ENCODE data around the gene ZNF90. TPM values are rescaled to one million over a fixed set of nuclear protein-coding genes. Genes with fewer than 3 reads are reported as not detected.
A peak's percentile ranks its signal among the peaks of the same experiment; 100 is the strongest.

ZNF90 gene
- total RNA-seq, result 48.0 and 53.8 TPM in 2 replicates
- long read RNA-seq, transcript ZNF90-201 (4 exons, 2,310 nt), result major isoform, 5 of 32 reads
- long read RNA-seq, partial matches to known transcripts, result 2 of 32 reads
- long read RNA-seq, other reads (novel, unspliced or antisense), result 20 of 32 reads

DNA sequence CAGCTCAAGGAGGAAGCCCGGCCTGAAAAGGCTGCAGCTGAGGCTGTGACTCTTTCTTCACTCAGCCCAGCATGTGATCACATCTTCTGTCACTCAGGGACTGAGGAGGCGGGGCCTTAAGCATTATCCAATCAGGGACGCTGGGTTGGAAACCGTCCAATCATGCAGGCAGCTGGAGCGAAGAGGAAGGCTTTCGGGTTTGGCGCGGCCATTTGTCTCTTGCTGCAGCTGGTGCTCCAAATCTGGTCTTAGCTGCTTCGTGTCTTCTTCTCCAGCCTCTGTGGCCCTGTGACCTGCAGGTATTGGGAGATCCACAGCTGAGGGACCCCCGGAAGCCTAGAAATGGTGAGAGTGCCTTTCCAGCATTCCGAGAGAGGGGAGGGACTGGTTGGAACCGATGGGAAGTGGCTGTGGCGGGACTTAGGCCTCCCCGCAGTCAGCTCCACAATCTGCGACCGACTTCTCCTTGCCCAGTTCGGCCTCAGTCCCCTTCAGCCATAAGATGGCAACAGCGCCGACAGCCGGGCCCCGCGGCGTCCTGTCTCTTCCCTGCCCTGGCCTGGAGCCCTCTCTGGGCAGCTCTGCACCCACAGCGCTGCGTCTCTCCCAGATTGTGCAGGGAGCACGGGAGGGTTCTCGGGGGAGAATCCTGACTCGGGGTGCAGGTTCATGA, at the start of gene ZNF90:
TSS of gene ZNF90 (plus strand) at position 210 of the 673 bp plus-strand sequence. CDS start at position 343, 133 bp downstream.
- peaks cover 38% of the 10 kb centered on the region for H3K4me1 Mint-ChIP-seq (ENCODE audit: low read depth)
- TF ChIP-seq, protein P1, sequence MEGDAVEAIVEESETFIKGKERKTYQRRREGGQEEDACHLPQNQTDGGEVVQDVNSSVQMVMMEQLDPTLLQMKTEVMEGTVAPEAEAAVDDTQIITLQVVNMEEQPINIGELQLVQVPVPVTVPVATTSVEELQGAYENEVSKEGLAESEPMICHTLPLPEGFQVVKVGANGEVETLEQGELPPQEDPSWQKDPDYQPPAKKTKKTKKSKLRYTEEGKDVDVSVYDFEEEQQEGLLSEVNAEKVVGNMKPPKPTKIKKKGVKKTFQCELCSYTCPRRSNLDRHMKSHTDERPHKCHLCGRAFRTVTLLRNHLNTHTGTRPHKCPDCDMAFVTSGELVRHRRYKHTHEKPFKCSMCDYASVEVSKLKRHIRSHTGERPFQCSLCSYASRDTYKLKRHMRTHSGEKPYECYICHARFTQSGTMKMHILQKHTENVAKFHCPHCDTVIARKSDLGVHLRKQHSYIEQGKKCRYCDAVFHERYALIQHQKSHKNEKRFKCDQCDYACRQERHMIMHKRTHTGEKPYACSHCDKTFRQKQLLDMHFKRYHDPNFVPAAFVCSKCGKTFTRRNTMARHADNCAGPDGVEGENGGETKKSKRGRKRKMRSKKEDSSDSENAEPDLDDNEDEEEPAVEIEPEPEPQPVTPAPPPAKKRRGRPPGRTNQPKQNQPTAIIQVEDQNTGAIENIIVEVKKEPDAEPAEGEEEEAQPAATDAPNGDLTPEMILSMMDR (IDR thresholded peaks at IDR 0.05; ENCODE audit: unreplicated experiment), result peak; percentile 21
- H3K4me3 Mint-ChIP-seq (ENCODE audit: low read depth), result peak within 1 kb of the TSS; percentile 95
- peak within 1 kb of the TSS; percentile 98 for H3K27ac Mint-ChIP-seq
- H3K27me3 Mint-ChIP-seq, result no peaks in the 10 kb centered on the region
- H3K9me3 Mint-ChIP-seq (ENCODE audit: low read depth), result no peaks in the 10 kb centered on the region
- peak; percentile 81 for DNase-seq (ENCODE audit: low spot score, unreplicated experiment)
- no peaks in the 10 kb centered on the region for H3K36me3 Mint-ChIP-seq (ENCODE audit: insufficient read depth)

DNA sequence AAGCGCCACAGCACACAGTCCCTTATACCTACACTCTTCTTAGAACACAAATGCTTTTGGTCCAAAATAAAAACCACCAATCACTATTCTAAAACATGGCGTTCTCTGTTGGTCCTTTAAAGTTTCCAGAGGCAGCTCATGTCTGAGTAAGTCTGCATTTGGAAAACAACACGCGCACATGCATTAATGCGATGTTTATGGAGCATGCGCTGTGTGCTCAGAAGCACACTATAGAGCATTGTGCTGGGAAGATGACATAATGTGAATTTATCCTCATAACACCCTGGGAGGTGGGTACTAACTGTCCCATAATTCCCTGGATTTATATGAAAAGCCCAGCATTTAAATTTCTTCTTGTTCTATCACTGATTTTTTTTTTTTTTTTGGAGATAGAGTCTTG, 49.2 kb upstream of the ZNF90 start:
- no peak for DNase-seq (ENCODE audit: low spot score, unreplicated experiment)
- H3K4me3 Mint-ChIP-seq (ENCODE audit: low read depth), result no peak overlapping the region
- H3K36me3 Mint-ChIP-seq (ENCODE audit: insufficient read depth), result peaks cover 28% of the 10 kb centered on the region
- no peak overlapping the region for H3K27ac Mint-ChIP-seq
- H3K4me1 Mint-ChIP-seq (ENCODE audit: low read depth), result no peaks in the 10 kb centered on the region
- TF ChIP-seq, protein P1 (IDR thresholded peaks at IDR 0.05; ENCODE audit: unreplicated experiment), result no peak
- no peaks in the 10 kb centered on the region for H3K9me3 Mint-ChIP-seq (ENCODE audit: low read depth)
- H3K27me3 Mint-ChIP-seq, result no peaks in the 10 kb centered on the region

DNA sequence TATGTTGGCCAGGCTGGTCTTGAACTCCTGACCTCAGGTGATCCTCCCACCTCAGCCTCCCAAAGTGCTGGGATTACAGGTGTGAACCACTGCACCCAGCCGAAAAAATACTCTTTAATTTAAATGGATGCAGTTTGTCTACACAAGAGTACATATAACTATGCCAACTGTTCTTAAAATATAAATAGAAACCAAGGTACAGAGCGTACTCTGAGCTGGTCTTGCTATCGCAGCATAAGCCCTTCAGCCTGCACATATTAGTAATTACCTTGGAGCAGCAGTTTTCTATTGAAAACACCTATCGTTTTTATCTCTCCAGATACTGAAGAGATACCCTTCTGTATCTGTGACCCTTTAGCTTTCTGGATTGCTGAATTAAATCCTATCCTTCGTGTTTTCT, 41.9 kb upstream of the ZNF90 start:
- no peak overlapping the region for H3K27ac Mint-ChIP-seq
- H3K4me1 Mint-ChIP-seq (ENCODE audit: low read depth), result peaks cover 16% of the 10 kb centered on the region
- peaks cover 10% of the 10 kb centered on the region for H3K36me3 Mint-ChIP-seq (ENCODE audit: insufficient read depth)
- H3K27me3 Mint-ChIP-seq, result no peaks in the 10 kb centered on the region
- no peak overlapping the region for H3K4me3 Mint-ChIP-seq (ENCODE audit: low read depth)
- DNase-seq (ENCODE audit: low spot score, unreplicated experiment), result no peak
- no peaks in the 10 kb centered on the region for H3K9me3 Mint-ChIP-seq (ENCODE audit: low read depth)
- TF ChIP-seq, protein P1 (IDR thresholded peaks at IDR 0.05; ENCODE audit: unreplicated experiment), result no peak

DNA sequence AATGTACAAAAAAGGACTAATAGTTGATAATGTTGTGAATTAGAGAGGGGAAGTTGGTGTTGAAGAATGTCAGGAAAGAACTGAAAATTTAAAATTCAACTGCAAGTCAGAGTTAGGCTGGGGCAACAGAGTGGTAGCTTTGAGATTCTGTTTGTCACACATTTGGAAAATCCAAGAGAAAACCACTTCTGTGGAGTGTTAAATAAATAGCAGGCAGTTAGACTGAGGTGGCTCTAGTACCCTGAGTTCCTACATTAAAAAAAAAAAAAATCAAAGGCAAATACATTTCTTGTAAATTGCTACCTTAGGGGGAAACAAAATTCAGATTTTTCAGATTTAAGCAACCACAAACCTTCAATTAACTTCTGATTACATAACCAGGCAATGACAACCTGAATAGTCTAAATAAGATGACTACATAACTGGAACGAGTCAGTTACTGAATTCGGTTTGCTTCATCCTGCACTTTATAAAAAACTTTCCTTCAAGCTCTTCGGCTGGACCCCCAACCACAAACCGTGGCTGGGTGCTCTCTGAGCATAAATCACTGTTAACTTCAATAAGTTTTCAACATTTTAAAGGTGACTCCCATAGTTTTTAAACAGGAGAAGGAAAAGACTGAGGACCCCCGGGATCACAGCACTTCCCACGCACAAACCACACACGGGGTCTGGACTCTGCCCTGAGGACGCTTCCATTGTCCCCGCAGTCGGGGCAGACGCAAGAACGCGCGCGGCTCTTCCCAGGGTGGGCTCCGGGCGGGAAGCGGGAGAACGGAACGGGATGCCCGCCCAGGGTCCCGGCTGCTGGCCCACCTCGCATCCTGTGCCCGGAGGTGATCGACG, 39.2 kb upstream of the ZNF90 start:
- H3K36me3 Mint-ChIP-seq (ENCODE audit: insufficient read depth), result peaks cover 6% of the 10 kb centered on the region
- H3K27ac Mint-ChIP-seq, result peak overlapping the region; percentile 100
- no peak for DNase-seq (ENCODE audit: low spot score, unreplicated experiment)
- H3K4me3 Mint-ChIP-seq (ENCODE audit: low read depth), result peak overlapping the region; percentile 91
- H3K27me3 Mint-ChIP-seq, result no peaks in the 10 kb centered on the region
- no peaks in the 10 kb centered on the region for H3K9me3 Mint-ChIP-seq (ENCODE audit: low read depth)
- TF ChIP-seq, protein P1 (IDR thresholded peaks at IDR 0.05; ENCODE audit: unreplicated experiment), result no peak
- H3K4me1 Mint-ChIP-seq (ENCODE audit: low read depth), result peaks cover 16% of the 10 kb centered on the region

DNA sequence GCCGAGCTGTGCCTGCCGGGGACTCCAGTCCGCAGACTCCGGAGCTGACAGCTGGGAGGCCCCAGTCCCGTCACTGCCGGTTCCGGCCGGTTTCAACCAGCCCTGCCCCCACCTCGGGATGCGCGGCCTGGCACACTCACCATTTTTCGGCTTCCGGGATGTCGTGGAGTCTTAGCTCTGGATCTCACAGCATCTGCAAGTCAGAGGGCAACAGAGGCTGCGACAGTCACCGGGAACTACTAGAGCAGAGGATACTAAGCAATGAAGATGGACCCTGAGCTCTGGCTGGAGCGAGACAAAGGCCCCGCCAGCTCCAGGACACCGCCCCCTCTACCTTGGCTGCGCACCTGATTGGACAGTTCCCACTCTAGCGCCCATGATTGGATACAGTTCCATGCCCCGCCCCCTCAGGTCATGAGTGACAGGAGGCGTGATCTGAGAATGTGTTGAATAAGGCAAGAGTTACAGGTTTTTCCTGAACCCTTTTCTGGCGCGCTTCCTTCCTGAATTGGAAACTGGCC, 38.5 kb upstream of the ZNF90 start, which contains the start of gene ZNF682:
TSS of gene ZNF682 (minus strand) at position 303 of the 521 bp plus-strand sequence. CDS start at position 143, 160 bp downstream.
- H3K4me1 Mint-ChIP-seq (ENCODE audit: low read depth), result peaks cover 16% of the 10 kb centered on the region
- DNase-seq (ENCODE audit: low spot score, unreplicated experiment), result peak; percentile 96
- TF ChIP-seq, protein P1 (IDR thresholded peaks at IDR 0.05; ENCODE audit: unreplicated experiment), result no peak
- H3K4me3 Mint-ChIP-seq (ENCODE audit: low read depth), result peak within 1 kb of the TSS; percentile 91
- no peaks in the 10 kb centered on the region for H3K9me3 Mint-ChIP-seq (ENCODE audit: low read depth)
- peaks cover 2% of the 10 kb centered on the region for H3K36me3 Mint-ChIP-seq (ENCODE audit: insufficient read depth)
- peak within 1 kb of the TSS; percentile 100 for H3K27ac Mint-ChIP-seq
- no peaks in the 10 kb centered on the region for H3K27me3 Mint-ChIP-seq
